ENCODE measurements around the gene EDIL3. TPM values are rescaled to one million over a fixed set of nuclear protein-coding genes. Genes with fewer than 3 reads are reported as not detected.

The EDIL3 gene
- total RNA-seq, 1 experiment from 2014 or later = 7.2 TPM

- no peak overlapping the region for H3K4me3 ChIP-seq
- H3K4me2 ChIP-seq = no peak overlapping the region
- intact Hi-C loops (cut with micrococcal nuclease; ENCODE audit: unreplicated experiment) = no loop called here
- H3K27ac ChIP-seq = no peak overlapping the region
- TF ChIP-seq CTCF (conservative IDR thresholded peaks at IDR 0.05) (no peak), EZH2 (IDR thresholded peaks at IDR 0.05; ENCODE audit: low read depth) (no peak)
- no peaks in the 10 kb centered on the region for H3K79me2 ChIP-seq (ENCODE audit: low read depth)
- H4K20me1 ChIP-seq (ENCODE audit: insufficient read depth) = no peaks in the 10 kb centered on the region
- no peaks in the 10 kb centered on the region for H3K36me3 ChIP-seq (ENCODE audit: low read depth)
- H3F3A ChIP-seq (ENCODE audit: insufficient read depth, low read depth) = no peaks in the 10 kb centered on the region
- POLR2A ChIA-PET (ENCODE audit: unreplicated experiment) = interaction anchor here (0.6 to 0.7 kb wide), 2 partner anchors 11 to 100 kb away, joined by 4 to 7 read pairs; no protein-coding TSS in a partner anchor
- no peak overlapping the region for H2AFZ ChIP-seq
- no peaks in the 10 kb centered on the region for H3K9me2 ChIP-seq (ENCODE audit: insufficient read depth)
- H3K27me3 ChIP-seq (ENCODE audit: insufficient read depth, low read depth) = no peaks in the 10 kb centered on the region
- no peaks in the 10 kb centered on the region for H3K9me3 ChIP-seq (ENCODE audit: insufficient read depth, low read depth)
- no peaks in the 10 kb centered on the region for H3K4me1 ChIP-seq (replicated peaks; ENCODE audit: insufficient read depth)
- DNase-seq = no peak
- CTCF ChIA-PET = interaction anchor here (0.5 kb wide), 1 partner anchor 185 kb away, joined by 3 read pairs; no protein-coding TSS in a partner anchor
- no TSS peak for BruUV-seq (replicated peaks)
Measured at GRCh38 chr5:83899326-83899970, 485.2 kb downstream of the EDIL3 start.

GRCh38 chr5:83895860-83896259 is 488.8 kb downstream of the EDIL3 start:
- no peaks in the 10 kb centered on the region for H3K79me2 ChIP-seq (ENCODE audit: low read depth)
- intact Hi-C loops (cut with micrococcal nuclease; ENCODE audit: unreplicated experiment) = no loop called here
- BruUV-seq (replicated peaks) = no TSS peak
- no peak for TF ChIP-seq EZH2 (IDR thresholded peaks at IDR 0.05; ENCODE audit: low read depth)
- TF ChIP-seq CTCF (conservative IDR thresholded peaks at IDR 0.05) = no peak
- no peaks in the 10 kb centered on the region for H3K4me1 ChIP-seq (replicated peaks; ENCODE audit: insufficient read depth)
- DNase-seq = no peak
- H3F3A ChIP-seq (ENCODE audit: insufficient read depth, low read depth) = no peaks in the 10 kb centered on the region
- H3K27ac ChIP-seq = no peak overlapping the region
- H4K20me1 ChIP-seq (ENCODE audit: insufficient read depth) = no peaks in the 10 kb centered on the region
- H2AFZ ChIP-seq = no peak overlapping the region
- H3K36me3 ChIP-seq (ENCODE audit: low read depth) = no peaks in the 10 kb centered on the region
- no peak overlapping the region for H3K4me3 ChIP-seq
- H3K27me3 ChIP-seq (ENCODE audit: insufficient read depth, low read depth) = no peaks in the 10 kb centered on the region
- no peak overlapping the region for H3K4me2 ChIP-seq
- POLR2A ChIA-PET (ENCODE audit: unreplicated experiment) = no interaction called here
- H3K9me2 ChIP-seq (ENCODE audit: insufficient read depth) = no peaks in the 10 kb centered on the region
- H3K9me3 ChIP-seq (ENCODE audit: insufficient read depth, low read depth) = no peaks in the 10 kb centered on the region
- CTCF ChIA-PET = no interaction called here

GRCh38 chr5:83891261-83891660 is 493.4 kb downstream of the EDIL3 start:
- no peaks in the 10 kb centered on the region for H3F3A ChIP-seq (ENCODE audit: insufficient read depth, low read depth)

More at GRCh38 chr5:83891261-83891660, 493.4 kb downstream of the EDIL3 start:
- ChIA-PET POLR2A (ENCODE audit: unreplicated experiment) (no interaction called here), CTCF (no interaction called here)
- H3K9me3 ChIP-seq (ENCODE audit: insufficient read depth, low read depth) = no peaks in the 10 kb centered on the region
- intact Hi-C loops (cut with micrococcal nuclease; ENCODE audit: unreplicated experiment) = no loop called here
- DNase-seq = no peak
- H3K27me3 ChIP-seq (ENCODE audit: insufficient read depth, low read depth) = no peaks in the 10 kb centered on the region
- no TSS peak for BruUV-seq (replicated peaks)
- no peaks in the 10 kb centered on the region for H3K9me2 ChIP-seq (ENCODE audit: insufficient read depth)
- H2AFZ ChIP-seq = no peak overlapping the region
- H3K36me3 ChIP-seq (ENCODE audit: low read depth) = no peaks in the 10 kb centered on the region
- no peaks in the 10 kb centered on the region for H3K79me2 ChIP-seq (ENCODE audit: low read depth)
- no peaks in the 10 kb centered on the region for H3K4me1 ChIP-seq (replicated peaks; ENCODE audit: insufficient read depth)
- no peak overlapping the region for H3K4me2 ChIP-seq
- H3K4me3 ChIP-seq = no peak overlapping the region
- no peak for TF ChIP-seq EZH2 (IDR thresholded peaks at IDR 0.05; ENCODE audit: low read depth)
- TF ChIP-seq CTCF (conservative IDR thresholded peaks at IDR 0.05) = no peak
- no peaks in the 10 kb centered on the region for H4K20me1 ChIP-seq (ENCODE audit: insufficient read depth)
- no peak overlapping the region for H3K27ac ChIP-seq
